ENCODE results near the gene ACSL5. TPM values are rescaled to one million over a fixed set of nuclear protein-coding genes. Genes with fewer than 3 reads are reported as not detected.

The ACSL5 gene
- total RNA-seq, 1 experiment from 2014 or later, result not detected

- H3K36me3 Mint-ChIP-seq (ENCODE audit: insufficient read depth in 1 of 3, low read depth in 3 of 3), result no peaks in the 10 kb centered on the region; a peak in 1 of 7 replicates
- H3K4me3 Mint-ChIP-seq, result no peak overlapping the region
- Histone ChIP-seq H3K27me3 (ENCODE audit: insufficient read depth, low read length) (no peaks in the 10 kb centered on the region; the same call in 1 of the 2 replicates), H2AK5ac (ENCODE audit: insufficient read length, low read length) (no peak overlapping the region), H4K91ac (ENCODE audit: insufficient read length, low read depth, low read length) (no peak overlapping the region), H3K4me1 (ENCODE audit: insufficient read depth, low read length) (no peaks in the 10 kb centered on the region), H4K20me1 (ENCODE audit: control insufficient read depth, insufficient read depth, insufficient read length) (no peaks in the 10 kb centered on the region), H3K4me2 (ENCODE audit: insufficient read depth, insufficient read length, low read length) (no peak overlapping the region), H3T11ph (ENCODE audit: low read length) (no peak overlapping the region), H2BK15ac (ENCODE audit: low read depth, low read length) (no peak overlapping the region), H3K9ac (ENCODE audit: extremely low read depth, insufficient read length, low read length) (no peak overlapping the region), H2BK20ac (ENCODE audit: low read depth, low read length, poor library complexity, severe bottlenecking) (no peak overlapping the region), H3K23me2 (ENCODE audit: insufficient read length, low read depth, low read length, poor library complexity, severe bottlenecking) (no peaks in the 10 kb centered on the region), H3K79me2 (ENCODE audit: insufficient read depth, low read length) (no peaks in the 10 kb centered on the region), H3K79me1 (ENCODE audit: insufficient read depth, low read depth, low read length, poor library complexity, severe bottlenecking) (no peaks in the 10 kb centered on the region), H3K4ac (ENCODE audit: low read depth, low read length) (no peak overlapping the region), H3K56ac (ENCODE audit: insufficient read length, low read depth, low read length) (no peak overlapping the region), H2BK120ac (ENCODE audit: low read depth, low read length, poor library complexity, severe bottlenecking) (no peak overlapping the region), H3K23ac (ENCODE audit: insufficient read length, low read depth, low read length) (no peak overlapping the region), H4K5ac (ENCODE audit: insufficient read length, low read depth, low read length) (no peak overlapping the region), H3K27ac (ENCODE audit: insufficient read length, low read depth, low read length) (no peak overlapping the region), H3K18ac (ENCODE audit: insufficient read length, low read depth, low read length) (no peak overlapping the region), H4K8ac (replicated peaks; ENCODE audit: insufficient read length, low read depth, low read length) (no peak overlapping the region), H2BK12ac (ENCODE audit: insufficient read length, low read depth, low read length) (no peak overlapping the region), H3K14ac (ENCODE audit: insufficient read depth, low read length) (no peak overlapping the region), H2BK5ac (ENCODE audit: insufficient read length, low read length) (no peak overlapping the region), H2AFZ (ENCODE audit: low read length) (no peak overlapping the region), H3K9me3 (ENCODE audit: control insufficient read depth, low read depth, low read length) (no peaks in the 10 kb centered on the region)
- no peaks in the 10 kb centered on the region for H3K4me1 Mint-ChIP-seq
- no peaks in the 10 kb centered on the region; a peak in 1 of 5 replicates for H3K9me3 Mint-ChIP-seq
- no peak overlapping the region for H3K27ac Mint-ChIP-seq
- peaks cover 4% of the 10 kb centered on the region; the same call in 1 of the 2 replicates for H3K27me3 Mint-ChIP-seq (ENCODE audit: low read depth)
- WGBS (ENCODE audit: extremely low coverage, insufficient read length, low lambda C conversion rate), result no CpG with 5 or more reads among the region's 5 CpGs
- no peak for DNase-seq
- no peak for TF ChIP-seq CTCF (conservative IDR thresholded peaks at IDR 0.05)
These were observed 30.7 kb upstream of the ACSL5 start for GRCh38 chr10:112343056-112343806.

All from H9 (cell line).